CD14-positive monocyte (primary cell): ENCODE measurements around the gene MSL1. TPM values are rescaled to one million over a fixed set of nuclear protein-coding genes. Genes with fewer than 3 reads are reported as not detected.

Source experiments
- DNase-seq, 3 donors: peaks; one replicate each; pipeline ENCODE4 v3.0.0-alpha.2; 2011 to 2022
- H2AFZ ChIP-seq: 2 replicates; pipeline ENCODE4 v1.6.0; 2012; ENCODE audit warnings: mild to moderate bottlenecking, low read depth, low read length, inconsistent platforms; ENCODE audit not compliant: insufficient read depth, poor library complexity, severe bottlenecking
- H3K27ac ChIP-seq, 2 donors: 1 replicate in 1 of 2; 2 replicates in 1 of 2; pipeline ENCODE4 v1.5.1; 2012 to 2013; ENCODE audit warnings: low read length in 2 of 2, control low read depth in 1 of 2, inconsistent platforms in 1 of 2, low read depth in 1 of 2, mild to moderate bottlenecking in 1 of 2
- H3K27me3 ChIP-seq, 2 donors: one replicate each; pipeline versions ENCODE4 v1.6.0 to v1.6.1; 2011 to 2013; ENCODE audit warnings: low read length in 2 of 2; ENCODE audit not compliant: control insufficient read depth in 2 of 2, insufficient read depth in 2 of 2
- H3K36me3 ChIP-seq, 2 donors: replicated peaks in 1 of 2; 1 replicate in 1 of 2; 2 replicates in 1 of 2; pipeline versions ENCODE4 v1.5.1 to v1.6.1; 2012 to 2013; ENCODE audit warnings: low read length in 2 of 2, control low read depth in 1 of 2, inconsistent platforms in 1 of 2, mild to moderate bottlenecking in 1 of 2; ENCODE audit not compliant: insufficient read depth in 2 of 2, control insufficient read depth in 1 of 2
- H3K4me1 ChIP-seq, 2 donors: 1 replicate in 1 of 2; 2 replicates in 1 of 2; pipeline versions ENCODE4 v1.5.1 to v1.6.1; 2012 to 2013; ENCODE audit warnings: low read length in 2 of 2, control low read depth in 1 of 2, inconsistent platforms in 1 of 2, mild to moderate bottlenecking in 1 of 2, moderate library complexity in 1 of 2; ENCODE audit not compliant: insufficient read depth in 2 of 2, control insufficient read depth in 1 of 2
- H3K4me2 ChIP-seq: replicated peaks from 2 replicates; pipeline ENCODE3; 2012; ENCODE audit warnings: low read length, moderate library complexity, mild to moderate bottlenecking; ENCODE audit not compliant: poor library complexity, severe bottlenecking; ENCODE audit errors: extremely low read depth
- H3K4me3 ChIP-seq, 3 experiments: fragments of 200-600 bp in 1 of 3; sonication (generic) in 1 of 3; replicated peaks in 1 of 3; 1 replicate in 2 of 3; 2 replicates in 1 of 3; pipeline ENCODE4 v1.5.1; 2011 to 2013; ENCODE audit warnings: low read length in 3 of 3, mild to moderate bottlenecking in 3 of 3, control low read depth in 2 of 3, low read depth in 2 of 3, inconsistent platforms in 1 of 3, moderate library complexity in 1 of 3
- H3K79me2 ChIP-seq: 2 replicates; pipeline ENCODE4 v1.6.0; 2012; ENCODE audit warnings: mild to moderate bottlenecking, control low read depth, inconsistent platforms, low read length, moderate library complexity; ENCODE audit not compliant: insufficient read depth
- H3K9ac ChIP-seq: 2 replicates; pipeline ENCODE4 v1.6.0; 2017; ENCODE audit warnings: low read length, mild to moderate bottlenecking; ENCODE audit not compliant: insufficient read depth, poor library complexity, severe bottlenecking
- H3K9me3 ChIP-seq, 2 donors: replicated peaks in 1 of 2; 1 replicate in 1 of 2; 2 replicates in 1 of 2; pipeline versions ENCODE4 v1.5.1 to v1.6.1; 2012 to 2013; ENCODE audit warnings: low read length in 2 of 2, control low read depth in 1 of 2; ENCODE audit not compliant: control insufficient read depth in 1 of 2, insufficient read depth in 1 of 2
- H4K20me1 ChIP-seq: 2 replicates; pipeline ENCODE4 v1.6.0; 2012; ENCODE audit warnings: mild to moderate bottlenecking, low read length, control low read depth, moderate library complexity; ENCODE audit not compliant: insufficient read depth
- H3K27ac Mint-ChIP-seq, 7 donors: one replicate each; pipeline ENCODE4 v1.8.0; 2020; ENCODE audit warnings: mild to moderate bottlenecking in 7 of 7, mixed read lengths in 7 of 7, moderate library complexity in 6 of 7, inconsistent platforms in 2 of 7
- H3K27me3 Mint-ChIP-seq, 3 donors: one replicate each; pipeline ENCODE4 v1.8.0; 2021 to 2022; ENCODE audit warnings: low read depth in 3 of 3, mild to moderate bottlenecking in 3 of 3, mixed read lengths in 3 of 3, moderate library complexity in 3 of 3, inconsistent platforms in 1 of 3
- H3K36me3 Mint-ChIP-seq, 2 donors: one replicate each; pipeline ENCODE4 v1.8.0; 2020; ENCODE audit warnings: mixed read lengths in 2 of 2, inconsistent platforms in 1 of 2, mild to moderate bottlenecking in 1 of 2
- H3K4me1 Mint-ChIP-seq: one replicate; pipeline ENCODE4 v1.8.0; 2020; ENCODE audit warnings: mild to moderate bottlenecking, mixed read lengths
- H3K4me3 Mint-ChIP-seq, 2 donors: one replicate each; pipeline ENCODE4 v1.8.0; 2020; ENCODE audit warnings: mild to moderate bottlenecking in 2 of 2, mixed read lengths in 2 of 2, moderate library complexity in 1 of 2
- H3K9me3 Mint-ChIP-seq, 7 donors: one replicate each; pipeline ENCODE4 v1.8.0; 2020 to 2022; ENCODE audit warnings: mixed read lengths in 7 of 7, mild to moderate bottlenecking in 6 of 7, moderate library complexity in 6 of 7, inconsistent platforms in 2 of 7
- WGBS: methylation state at CpG from one replicate; pipeline ENCODE4 v1.1.5; 2013; ENCODE audit warnings: missing lambda C conversion rate; ENCODE audit not compliant: insufficient coverage; 5-methylcytosine and 5-hydroxymethylcytosine counted together
- intact Hi-C, 2 donors: fragments of 100-400 bp; cut with micrococcal nuclease; formaldehyde crosslinking; loops; one replicate each; pipeline versions ENCODE4 v1.15.0 to v1.15.1; 2023
- polyA plus RNA-seq, 3 donors: library from polyadenylated mRNA; depleted of rRNA in 1 of 3; unstranded in 2 of 3; stranded (reverse) in 1 of 3; fragments of 300-500 nt in 2 of 3; fragments of >200 nt in 1 of 3; fragmentation: Illumina TruSeq in 2 of 3; gene quantifications; 1 replicate in 2 of 3; 2 replicates in 1 of 3; pipeline ENCODE4 v1.2.3, GENCODE V29; 2012 to 2021
- TF ChIP-seq, protein P1 (sequence below): fragments of 200-600 bp; IDR thresholded peaks from one replicate; pipeline ENCODE4 v1.8.0; 2022; ENCODE audit warnings: antibody characterized with exemption, mild to moderate bottlenecking

Gene MSL1
- polyA plus RNA-seq, 3 donors, result 10.0 to 89.2 (median 11.4) TPM

- H3K4me2 ChIP-seq, result peak overlapping the region; percentile 93
- H3K9ac ChIP-seq, result no peak overlapping the region
- TF ChIP-seq, protein P1, sequence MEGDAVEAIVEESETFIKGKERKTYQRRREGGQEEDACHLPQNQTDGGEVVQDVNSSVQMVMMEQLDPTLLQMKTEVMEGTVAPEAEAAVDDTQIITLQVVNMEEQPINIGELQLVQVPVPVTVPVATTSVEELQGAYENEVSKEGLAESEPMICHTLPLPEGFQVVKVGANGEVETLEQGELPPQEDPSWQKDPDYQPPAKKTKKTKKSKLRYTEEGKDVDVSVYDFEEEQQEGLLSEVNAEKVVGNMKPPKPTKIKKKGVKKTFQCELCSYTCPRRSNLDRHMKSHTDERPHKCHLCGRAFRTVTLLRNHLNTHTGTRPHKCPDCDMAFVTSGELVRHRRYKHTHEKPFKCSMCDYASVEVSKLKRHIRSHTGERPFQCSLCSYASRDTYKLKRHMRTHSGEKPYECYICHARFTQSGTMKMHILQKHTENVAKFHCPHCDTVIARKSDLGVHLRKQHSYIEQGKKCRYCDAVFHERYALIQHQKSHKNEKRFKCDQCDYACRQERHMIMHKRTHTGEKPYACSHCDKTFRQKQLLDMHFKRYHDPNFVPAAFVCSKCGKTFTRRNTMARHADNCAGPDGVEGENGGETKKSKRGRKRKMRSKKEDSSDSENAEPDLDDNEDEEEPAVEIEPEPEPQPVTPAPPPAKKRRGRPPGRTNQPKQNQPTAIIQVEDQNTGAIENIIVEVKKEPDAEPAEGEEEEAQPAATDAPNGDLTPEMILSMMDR, result no peak
- peaks cover 16 to 34% of the 10 kb centered on the region in 2 donors for H3K36me3 ChIP-seq
- H3K27me3 ChIP-seq, result peaks cover 5 to 12% of the 10 kb centered on the region in 2 donors
- Mint-ChIP-seq H3K27ac (no peak overlapping the region), H3K36me3 (peaks cover 32 to 40% of the 10 kb centered on the region in 2 donors), H3K4me3 (peak overlapping the region; percentile 41 to 73), H3K9me3 (peaks cover 0 to 3% (median 0%) of the 10 kb centered on the region in 7 donors), H3K27me3 (peaks cover 7 to 21% (median 11%) of the 10 kb centered on the region in 3 donors), H3K4me1 (peaks cover 9% of the 10 kb centered on the region)
- H4K20me1 ChIP-seq, result peaks cover 6% of the 10 kb centered on the region
- no peak overlapping the region for H2AFZ ChIP-seq
- 24% methylated on average over 25 of the region's 46 CpGs for WGBS
- no peak for DNase-seq
- no peaks in the 10 kb centered on the region for H3K79me2 ChIP-seq
- no peaks in the 10 kb centered on the region for H3K9me3 ChIP-seq
- peaks cover 12 to 15% of the 10 kb centered on the region in 2 donors for H3K4me1 ChIP-seq
- intact Hi-C loops, result no loop called here
- no peak overlapping the region for H3K27ac ChIP-seq
- H3K4me3 ChIP-seq, result peak overlapping the region in 1 of 3 experiments; percentile 74
Observed at GRCh38 chr17:40178021-40178601, 56.3 kb downstream of the MSL1 start.

GRCh38 chr17:40178660-40179059 is 56.9 kb downstream of the MSL1 start:
- no peak overlapping the region for H3K4me2 ChIP-seq
- peaks cover 6% of the 10 kb centered on the region for H4K20me1 ChIP-seq
- no peaks in the 10 kb centered on the region for H3K9me3 ChIP-seq
- H3K9me3 Mint-ChIP-seq, result peaks cover 0 to 3% (median 0%) of the 10 kb centered on the region in 7 donors
- H3K27ac ChIP-seq, result no peak overlapping the region
- no peak overlapping the region for H3K9ac ChIP-seq
- H3K27me3 Mint-ChIP-seq, result peaks cover 7 to 21% (median 11%) of the 10 kb centered on the region in 3 donors
- H3K4me1 ChIP-seq, result peaks cover 12 to 15% of the 10 kb centered on the region in 2 donors
- H2AFZ ChIP-seq, result no peak overlapping the region
- H3K4me3 ChIP-seq, result no peak overlapping the region
- peaks cover 9% of the 10 kb centered on the region for H3K4me1 Mint-ChIP-seq
- no peak for DNase-seq
- no peaks in the 10 kb centered on the region for H3K79me2 ChIP-seq
- H3K27me3 ChIP-seq, result peaks cover 5 to 12% of the 10 kb centered on the region in 2 donors
- TF ChIP-seq, protein P1, result no peak
- peaks cover 27 to 34% of the 10 kb centered on the region in 2 donors for H3K36me3 Mint-ChIP-seq
- intact Hi-C loops, result no loop called here
- peak overlapping the region; percentile 41 to 73 for H3K4me3 Mint-ChIP-seq
- H3K27ac Mint-ChIP-seq, result peak overlapping the region in 1 of 7 donors; percentile 30
- peaks cover 11 to 28% of the 10 kb centered on the region in 2 donors for H3K36me3 ChIP-seq
- 100% methylated on average over 7 of the region's 7 CpGs for WGBS
